NT2/D1 (cell line): ENCODE measurements around the gene MAP2K6.

Experiments
- SUZ12 ChIP-seq: IDR thresholded peaks from 2 replicates; pipeline ENCODE4 v1.6.1; 2011; ENCODE audit not compliant: insufficient read length, insufficient read depth; ENCODE audit errors: extremely low read depth
- YY1 ChIP-seq: IDR thresholded peaks from 2 replicates; pipeline ENCODE4 v1.6.1; 2011; ENCODE audit not compliant: insufficient read length, insufficient read depth
- ZNF274 ChIP-seq: IDR thresholded peaks from 2 replicates; pipeline ENCODE4 v1.6.1; 2011; ENCODE audit warnings: mild to moderate bottlenecking, low read depth, low read length

GRCh38 chr17:69552986-69553667, 138.6 kb downstream of the MAP2K6 start:
- TF ChIP-seq YY1 (no peak), ZNF274 (no peak), SUZ12 (no peak)
